Activated CD4-positive, alpha-beta T cell treated with anti-CD3 and anti-CD28 coated beads, Interleukin-10, Interleukin-2, amounts not matched to agents 100 ng/mL and 50 ng/mL, durations not matched to agents 16 hours and 8 hours (primary cell): ENCODE results near the gene CHST4.

Source experiments
- DNase-seq: peaks from one replicate; pipeline ENCODE4 v3.0.0-alpha.2; 2020

CHST4 gene

GRCh38 chr16:71526111-71526631, at the start of gene CHST4:
Gene CHST4 (plus strand): TSS chr16:71526426. CDS start chr16:71536678, 10,252 bp downstream.
- peak; percentile 2 for DNase-seq

GRCh38 chr16:71476457-71477124, 49.6 kb upstream of the CHST4 start:
- DNase-seq = no peak

DNA sequence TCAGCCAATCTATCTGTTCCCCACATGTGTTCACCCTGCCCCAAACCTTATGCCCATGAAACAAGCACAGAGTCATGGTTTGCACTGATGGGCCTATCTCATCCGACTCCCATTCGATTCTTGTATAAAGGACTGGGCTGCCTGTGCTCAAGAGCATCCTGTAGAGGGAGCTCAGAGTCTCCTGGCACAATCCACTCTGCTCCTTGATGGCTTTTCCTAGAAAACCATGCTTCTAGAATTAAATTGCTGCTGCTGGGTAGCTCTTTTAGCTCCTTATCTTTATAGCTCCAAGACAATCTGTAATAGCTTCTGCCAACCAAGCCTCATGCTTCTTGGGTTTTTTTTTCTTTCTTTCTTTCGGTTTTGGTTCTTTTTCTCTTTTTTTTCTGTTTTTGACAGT, 46.8 kb upstream of the CHST4 start:
- DNase-seq = peak; percentile 13

DNA sequence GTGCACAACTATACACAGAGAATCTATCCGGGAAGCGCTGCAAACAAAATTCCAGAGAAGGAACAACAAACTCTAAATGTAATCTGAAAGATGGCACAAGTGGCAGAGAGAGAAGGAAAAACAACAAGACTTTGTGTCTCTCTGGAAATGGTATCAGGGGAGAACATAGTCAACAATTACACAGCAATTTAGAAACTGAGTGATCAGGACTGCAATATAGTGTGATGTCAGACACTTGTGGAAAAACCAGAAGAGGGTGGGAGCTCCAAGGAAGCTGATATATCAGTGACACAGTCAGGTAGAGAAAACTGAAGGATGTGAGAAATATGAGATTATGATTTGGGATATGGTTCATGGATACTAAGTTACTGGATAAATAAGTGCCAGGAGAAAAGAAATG, 45.3 kb upstream of the CHST4 start:
- DNase-seq = no peak

- DNase-seq = no peak
These were observed 43.7 kb upstream of the CHST4 start for GRCh38 chr16:71482569-71482968.

GRCh38 chr16:71484006-71484893, 42.0 kb upstream of the CHST4 start:
- DNase-seq = peak; percentile 88

- DNase-seq = no peak
These were observed 37.1 kb upstream of the CHST4 start, which contains the start of gene ZNF19 for GRCh38 chr16:71489122-71489521. Gene ZNF19 (minus strand): TSS chr16:71489324. CDS start chr16:71482114, 7,210 bp downstream.

- DNase-seq = no peak
These were observed 35.9 kb upstream of the CHST4 start for GRCh38 chr16:71490361-71490760.

GRCh38 chr16:71491054-71491453, 35.2 kb upstream of the CHST4 start:
- no peak for DNase-seq

DNA sequence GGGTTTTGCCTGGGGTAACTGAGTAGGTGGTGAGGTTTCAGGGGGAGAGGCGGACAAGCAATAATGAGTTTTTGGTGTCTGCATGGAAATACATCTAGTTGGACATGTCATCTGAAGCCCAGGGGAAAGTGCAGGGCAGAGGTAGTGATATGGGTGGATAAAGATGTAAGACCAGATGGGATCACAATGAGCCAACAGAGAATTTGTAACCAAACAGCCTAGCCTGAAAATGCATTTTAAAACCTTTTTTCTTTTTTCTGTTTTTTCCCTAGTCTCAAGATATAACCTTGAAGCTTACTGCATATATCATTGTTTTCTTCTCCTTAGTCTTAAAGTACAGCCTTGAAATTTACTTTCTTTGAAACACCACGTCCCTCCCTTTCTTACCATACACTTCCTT, 33.4 kb upstream of the CHST4 start:
- no peak for DNase-seq

DNA sequence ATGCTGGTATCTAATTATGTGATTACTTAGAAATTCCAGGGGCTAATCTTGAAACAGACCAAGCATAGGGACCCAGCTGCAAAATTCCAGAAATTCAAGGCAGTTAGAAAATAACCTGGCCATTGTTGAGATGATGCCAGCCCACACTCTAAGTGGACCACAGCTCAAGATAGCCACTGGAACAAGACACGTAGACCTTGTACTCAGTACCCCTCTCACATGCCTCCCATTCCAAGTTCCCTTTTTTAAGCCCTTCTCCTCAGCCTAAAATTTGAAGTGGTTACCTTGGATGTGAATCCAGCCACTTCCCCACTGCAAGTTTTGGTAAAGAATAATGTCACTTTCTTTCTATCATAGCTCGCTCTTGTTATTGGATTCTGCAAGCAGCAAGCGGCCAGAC, 33.0 kb upstream of the CHST4 start:
- no peak for DNase-seq

GRCh38 chr16:71498031-71498430, 28.2 kb upstream of the CHST4 start:
- DNase-seq = no peak

- peak; percentile 65 for DNase-seq
These were observed 26.4 kb upstream of the CHST4 start for GRCh38 chr16:71499775-71500364.

GRCh38 chr16:71500964-71501363, 25.3 kb upstream of the CHST4 start:
- no peak for DNase-seq

DNA sequence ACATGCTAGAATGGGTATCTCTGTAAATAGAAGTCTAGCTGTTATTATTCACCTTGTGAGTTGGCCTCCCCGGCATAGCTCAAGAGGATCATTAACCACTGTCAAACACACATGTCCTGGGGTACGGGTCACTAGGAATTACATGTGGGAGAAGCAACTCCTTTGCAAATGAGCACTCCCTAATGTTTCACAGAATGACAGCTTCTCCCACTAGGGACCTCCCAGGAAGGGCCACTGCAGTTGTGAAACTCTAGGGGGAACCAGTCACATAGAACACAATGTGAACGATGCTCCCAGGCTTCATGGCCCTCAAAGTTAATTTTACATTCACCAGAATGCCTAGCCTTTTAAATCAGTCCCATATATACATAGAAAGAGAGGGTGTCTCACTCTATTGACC, 24.7 kb upstream of the CHST4 start:
- no peak for DNase-seq

DNA sequence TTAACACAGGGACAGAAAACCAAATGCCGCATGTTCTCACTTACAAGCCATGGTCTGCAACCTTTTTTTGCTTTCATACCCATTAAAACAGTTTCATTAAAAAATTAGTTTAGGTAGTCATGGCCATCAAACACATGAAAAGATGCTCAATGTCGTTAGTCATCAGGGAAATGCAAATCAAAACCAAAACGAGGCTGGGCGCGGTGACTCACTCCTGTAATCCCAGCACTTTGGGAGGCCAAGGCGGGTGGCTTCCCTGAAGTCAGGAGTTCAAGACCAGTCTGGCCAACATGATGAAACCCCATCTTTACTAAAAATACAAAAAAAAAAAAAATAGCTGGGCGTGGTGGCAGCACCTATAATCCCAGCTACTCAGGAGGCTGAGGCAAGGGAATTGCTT, 22.2 kb upstream of the CHST4 start:
- DNase-seq = peak; percentile 13

DNA sequence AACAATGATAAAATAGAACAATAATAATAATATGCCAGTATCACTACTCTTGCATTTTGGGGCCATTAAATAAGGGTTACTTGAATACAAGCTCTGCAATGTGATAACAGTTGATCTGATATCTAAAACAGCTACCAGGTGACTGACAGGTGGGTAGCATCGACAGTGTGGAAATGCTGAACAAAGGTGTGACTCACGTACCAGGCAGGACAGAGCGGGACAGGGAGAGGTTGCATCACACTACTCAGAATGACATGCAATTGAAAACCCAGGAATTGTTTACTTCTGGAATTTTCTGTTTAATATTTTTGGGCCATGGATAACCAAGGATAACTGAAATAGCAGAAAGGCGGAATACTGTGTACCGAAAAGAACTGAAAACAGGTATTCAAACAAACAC, 21.3 kb upstream of the CHST4 start:
- no peak for DNase-seq

DNA sequence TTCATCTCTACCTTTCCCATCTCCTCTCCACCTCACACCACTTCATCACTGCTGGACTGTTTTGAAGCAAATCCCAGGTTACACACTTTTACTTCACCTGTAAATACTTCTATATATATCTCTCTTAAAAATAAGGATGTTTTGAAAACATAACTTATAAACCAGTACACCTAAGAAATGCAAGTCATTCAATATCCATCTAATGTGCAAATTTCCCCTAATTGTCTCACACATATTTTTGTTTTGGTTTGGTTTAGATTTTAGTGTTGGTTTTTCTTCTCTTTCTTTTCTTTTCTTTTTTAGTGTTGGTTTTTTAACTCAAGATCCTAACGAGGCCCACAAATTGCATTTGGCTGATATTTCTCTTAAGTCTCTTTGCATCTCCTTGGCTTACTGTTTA, 19.2 kb upstream of the CHST4 start:
- no peak for DNase-seq

GRCh38 chr16:71513302-71513701, 12.9 kb upstream of the CHST4 start:
- no peak for DNase-seq

- no peak for DNase-seq
These were observed 11.8 kb upstream of the CHST4 start for GRCh38 chr16:71514476-71514875.

DNA sequence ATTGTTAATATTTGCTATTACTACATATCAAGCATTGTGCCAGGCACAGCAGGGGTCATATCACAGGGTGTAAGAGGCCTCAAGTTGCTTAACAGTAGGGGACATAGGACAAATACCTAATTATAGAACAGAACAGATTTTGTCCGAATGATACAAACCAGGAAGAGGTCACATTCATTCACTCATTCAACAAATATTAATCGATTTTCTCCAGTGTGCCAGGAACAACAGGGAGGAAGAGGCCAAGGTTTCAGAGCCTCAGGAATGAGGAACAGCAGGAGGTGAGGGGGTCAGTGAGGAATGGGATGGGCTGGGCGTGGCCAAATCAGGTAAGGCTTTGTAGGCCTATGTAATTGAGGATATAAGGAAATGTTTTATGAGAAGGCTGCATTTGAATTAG, 11.2 kb upstream of the CHST4 start:
- DNase-seq = no peak

- DNase-seq = no peak
These were observed 5.7 kb upstream of the CHST4 start for GRCh38 chr16:71520550-71520949.
